HG03095 (cell line): ENCODE results near the gene TBCD.

Source experiments
- ATAC-seq: cut with Tn5 transposase; IDR thresholded peaks from one replicate; pipeline ENCODE4 v1.9.1; 2021; ENCODE audit warnings: moderate library complexity; ENCODE audit not compliant: unreplicated experiment

Gene TBCD

DNA sequence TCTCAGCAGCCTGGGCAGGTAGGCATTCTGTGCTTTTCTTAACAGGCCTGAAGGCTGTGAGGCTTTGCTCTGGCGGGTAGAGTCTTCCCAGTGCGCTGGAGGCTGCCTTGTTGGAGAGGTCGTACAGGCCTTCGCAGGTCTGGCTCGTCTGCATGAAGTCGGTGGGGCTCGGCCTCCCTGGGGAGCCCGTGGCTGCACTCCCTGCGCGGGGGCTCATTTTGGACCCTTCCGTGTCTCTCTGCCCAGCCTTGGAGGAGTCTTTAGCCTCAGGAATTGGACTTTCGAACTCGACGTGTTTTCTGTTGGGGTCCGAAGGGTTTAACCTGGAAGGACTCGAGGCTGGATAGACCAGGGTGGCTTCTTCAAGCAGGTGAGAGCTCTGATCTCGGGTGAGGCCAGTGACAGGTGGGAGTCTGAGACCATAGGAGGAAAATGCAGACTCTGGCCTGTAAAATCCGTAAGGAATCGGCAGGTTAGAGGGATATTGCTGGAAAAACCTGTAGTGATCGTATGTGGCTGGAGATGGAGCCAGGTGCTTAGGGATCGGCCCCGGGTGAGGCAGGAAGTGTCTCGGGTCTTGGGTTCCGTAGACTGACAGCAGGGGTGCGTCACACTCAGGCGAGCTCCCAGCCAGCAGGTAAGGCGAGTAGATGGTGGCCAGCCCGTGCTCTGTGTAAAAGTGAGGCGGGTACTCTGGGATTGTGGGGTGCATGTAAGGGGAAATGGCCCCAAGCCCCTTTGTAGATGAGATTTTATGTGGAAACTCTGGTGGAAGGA lies 79.4 kb downstream of the TBCD start:
- ATAC-seq = no peak

DNA sequence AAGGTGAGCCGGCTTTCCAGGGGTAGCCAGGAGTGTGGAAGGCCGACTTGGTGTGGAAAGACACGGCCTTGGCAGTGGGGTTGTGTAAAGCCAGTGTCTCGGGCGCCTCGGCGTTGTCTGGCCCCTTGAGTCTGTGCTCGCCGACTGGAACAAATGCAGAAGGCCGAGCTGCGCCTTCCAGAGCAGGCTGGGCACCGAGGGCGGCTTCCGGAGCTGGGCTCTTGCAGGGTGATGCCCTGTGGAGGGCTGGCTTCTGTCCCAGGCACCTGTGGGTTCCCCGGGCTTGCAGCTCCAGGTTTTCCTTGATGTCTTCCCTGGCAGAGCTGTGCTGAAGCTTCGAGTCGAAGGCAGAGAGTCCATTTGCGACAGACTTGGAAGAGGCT lies 79.9 kb downstream of the TBCD start:
- no peak for ATAC-seq

DNA sequence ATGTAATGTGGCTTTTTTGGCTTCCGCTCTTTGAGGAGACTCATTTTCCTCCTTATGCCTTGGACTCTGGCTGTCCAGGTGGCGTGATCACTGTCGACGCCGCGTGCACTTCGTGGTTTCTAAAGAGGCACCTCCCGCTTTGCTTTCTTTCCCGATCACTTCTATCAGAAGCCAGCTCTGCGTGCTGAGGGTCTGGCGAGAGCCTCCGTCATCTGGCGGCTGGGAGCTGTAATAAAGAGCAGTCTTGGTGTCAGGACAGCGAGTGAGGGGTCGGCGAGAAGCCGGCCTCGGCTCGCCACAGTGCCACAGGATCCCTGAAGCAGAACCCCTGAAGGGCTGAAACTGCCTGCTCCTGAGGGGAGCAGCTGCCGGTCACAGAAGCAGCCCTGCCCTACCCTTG lies 80.5 kb downstream of the TBCD start:
- no peak for ATAC-seq

DNA sequence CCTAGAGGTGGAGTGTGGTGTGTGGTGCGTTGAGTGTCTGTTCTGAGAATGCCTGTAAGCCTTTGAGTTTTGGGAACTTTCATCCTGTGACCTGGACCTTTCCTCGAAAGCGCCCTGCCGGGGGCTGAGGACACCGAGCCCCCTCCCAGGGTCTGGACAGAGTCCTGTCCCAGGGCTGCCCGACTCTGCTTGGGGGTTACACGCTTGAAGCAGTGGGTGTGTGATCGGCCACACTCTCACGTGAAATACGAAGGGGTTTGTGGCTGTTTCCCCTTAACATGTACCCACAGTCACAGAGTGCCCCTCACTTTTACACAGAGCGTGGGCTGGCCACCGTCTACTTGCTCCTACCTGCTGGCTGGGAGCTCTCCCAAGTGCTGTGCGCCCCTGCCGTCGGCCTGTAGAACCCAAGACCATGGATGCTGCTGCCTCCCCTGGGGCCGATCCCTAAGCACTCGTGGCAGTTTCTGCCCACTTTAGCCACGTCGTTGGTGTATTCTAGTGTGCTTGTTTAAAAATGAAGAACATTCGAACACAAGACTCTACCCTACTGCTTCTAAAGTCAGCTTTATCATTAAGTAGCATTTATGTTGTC lies 81.1 kb downstream of the TBCD start:
- no peak for ATAC-seq

DNA sequence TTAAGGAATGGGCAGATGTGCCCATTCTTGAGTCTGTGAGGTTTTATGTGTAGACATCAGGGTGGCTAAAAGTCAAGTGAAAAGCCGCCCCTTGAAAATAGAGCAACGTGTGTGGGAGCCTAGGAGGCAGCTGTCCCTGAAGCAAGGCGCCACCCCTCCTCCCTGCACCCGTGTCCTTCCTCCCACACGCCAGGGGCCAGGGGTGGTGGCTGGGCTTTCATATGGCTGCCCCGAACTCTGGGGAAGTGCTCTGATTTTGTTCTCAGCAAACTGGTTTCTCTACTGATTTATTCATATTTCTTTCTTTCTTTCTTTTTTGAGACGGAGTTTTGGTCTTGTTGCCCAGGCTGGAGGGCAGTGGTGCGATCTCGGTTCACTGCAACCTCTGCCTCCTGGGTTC lies 83.3 kb downstream of the TBCD start:
- no peak for ATAC-seq

DNA sequence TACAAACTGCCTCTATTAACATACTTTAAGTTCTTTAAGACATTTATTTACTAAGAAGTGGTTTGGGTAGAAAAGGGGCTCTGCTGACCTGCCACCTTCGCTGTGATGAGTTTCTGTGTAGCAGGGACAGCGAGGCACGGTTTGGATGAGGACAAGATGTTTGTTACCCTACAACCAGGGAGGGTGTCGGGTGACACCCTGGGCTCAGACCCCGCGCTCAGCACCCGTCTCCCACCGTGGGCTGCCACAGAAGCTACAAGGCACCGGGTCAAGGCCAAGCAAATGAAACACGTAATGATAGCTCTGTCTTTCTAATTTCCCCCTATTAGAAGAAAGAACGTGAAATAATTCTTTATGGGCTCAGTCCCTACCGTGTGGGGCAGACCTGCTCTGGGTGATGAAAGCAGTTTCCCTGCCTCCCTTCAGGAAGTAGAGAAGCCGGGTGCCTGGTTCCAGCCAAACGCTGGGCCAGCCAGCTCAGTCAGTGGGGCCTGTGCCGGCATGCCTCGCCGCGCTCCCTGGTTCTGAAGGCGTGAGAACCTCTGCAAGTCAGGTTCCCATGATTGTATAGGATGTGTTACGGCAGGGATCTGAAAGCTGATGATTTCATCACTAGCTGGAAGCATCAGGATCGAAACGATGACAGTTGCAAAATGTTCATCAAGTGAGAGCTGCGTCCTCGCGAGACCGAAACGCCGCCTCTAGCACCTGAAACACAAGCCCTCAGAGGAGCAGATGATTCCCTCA lies 84.1 kb downstream of the TBCD start:
- ATAC-seq = no peak

- ATAC-seq = no peak
Measured at GRCh38 chr17:82836823-82837357, 85.0 kb downstream of the TBCD start.

- no peak for ATAC-seq
Measured at GRCh38 chr17:82837586-82838320, 85.9 kb downstream of the TBCD start.

GRCh38 chr17:82838386-82839063 lies 86.7 kb downstream of the TBCD start:
- no peak for ATAC-seq

DNA sequence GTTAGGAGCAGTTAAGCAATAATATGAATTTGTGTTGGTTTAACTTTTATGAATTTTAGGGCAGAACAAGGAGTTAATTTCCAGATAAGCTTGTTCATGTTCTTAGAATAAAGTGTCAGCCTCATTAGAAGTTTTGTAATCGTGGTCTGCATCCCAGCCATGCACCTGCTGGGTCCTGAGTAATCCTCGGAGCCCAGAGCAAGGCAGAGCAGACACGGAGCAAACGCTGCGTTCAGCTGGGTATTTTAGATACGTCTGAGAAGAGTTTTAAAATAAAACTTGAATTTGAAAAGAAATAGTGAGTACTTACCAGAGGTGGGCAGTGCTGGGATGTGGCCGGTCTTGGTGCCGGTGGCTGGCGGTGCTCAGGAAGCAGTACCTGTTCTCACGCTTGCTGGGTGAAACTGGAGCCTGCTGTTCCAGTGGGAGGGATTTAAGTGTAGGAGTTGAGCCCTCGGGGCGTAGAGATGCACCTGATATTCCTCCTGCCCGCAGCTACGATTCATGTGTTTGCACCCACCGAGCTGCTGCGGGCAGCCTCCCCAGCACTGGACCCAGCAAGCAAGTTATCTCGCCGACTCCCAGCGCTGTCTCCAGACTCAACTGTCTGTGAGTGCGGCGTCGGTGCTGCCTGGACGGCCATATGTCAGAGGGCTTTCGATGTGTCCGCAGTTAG lies 87.9 kb downstream of the TBCD start, which contains the start of gene ZNF750:
ZNF750 (minus strand) TSS at position 406 of the 676 bp plus-strand sequence. CDS start 7,568 bp downstream, outside the sequence.
- ATAC-seq = no peak

DNA sequence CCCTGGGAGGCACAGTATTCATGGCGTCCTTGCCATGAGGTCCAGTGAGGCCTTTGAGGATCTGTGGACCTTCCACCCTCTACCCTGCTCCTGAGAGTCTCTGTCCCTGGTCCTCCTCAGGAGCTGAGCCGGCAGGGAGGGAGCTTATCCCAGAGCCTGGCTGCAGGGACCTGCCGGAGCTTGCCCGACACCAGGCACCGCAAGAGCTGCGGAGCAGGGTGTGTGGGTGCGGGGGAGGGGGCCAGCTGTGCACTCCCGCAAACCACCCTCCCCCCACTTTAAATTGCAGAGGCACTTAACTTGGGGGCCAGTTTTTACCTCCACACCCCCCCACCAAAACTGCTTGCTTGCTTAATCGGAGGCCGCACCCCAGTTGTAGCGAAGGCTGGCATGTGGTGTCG lies 88.6 kb downstream of the TBCD start:
- ATAC-seq = no peak

- no peak for ATAC-seq
Measured at GRCh38 chr17:82841921-82842596, 90.2 kb downstream of the TBCD start.

GRCh38 chr17:82843904-82844680 lies 92.2 kb downstream of the TBCD start:
- ATAC-seq = no peak

DNA sequence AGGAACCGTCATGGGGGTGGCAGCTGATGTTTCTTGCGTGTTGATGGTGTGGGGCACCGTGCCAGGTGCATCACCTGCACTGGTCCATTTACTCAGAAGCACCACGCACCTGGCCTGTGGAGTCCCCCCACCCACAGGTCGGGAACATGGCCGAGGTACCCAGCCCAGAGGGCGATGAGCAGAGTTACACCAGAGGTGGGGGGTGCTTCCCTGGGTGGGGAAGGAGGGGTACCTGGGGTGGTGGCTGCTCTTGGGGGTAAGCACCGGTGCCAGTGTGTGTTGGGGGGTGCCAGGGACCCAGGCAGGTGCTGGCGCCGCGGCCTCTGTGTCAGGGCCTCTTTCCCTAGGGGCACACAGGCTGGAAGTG lies 92.9 kb downstream of the TBCD start:
- no peak for ATAC-seq

GRCh38 chr17:82845163-82845807 lies 93.4 kb downstream of the TBCD start:
- no peak for ATAC-seq

DNA sequence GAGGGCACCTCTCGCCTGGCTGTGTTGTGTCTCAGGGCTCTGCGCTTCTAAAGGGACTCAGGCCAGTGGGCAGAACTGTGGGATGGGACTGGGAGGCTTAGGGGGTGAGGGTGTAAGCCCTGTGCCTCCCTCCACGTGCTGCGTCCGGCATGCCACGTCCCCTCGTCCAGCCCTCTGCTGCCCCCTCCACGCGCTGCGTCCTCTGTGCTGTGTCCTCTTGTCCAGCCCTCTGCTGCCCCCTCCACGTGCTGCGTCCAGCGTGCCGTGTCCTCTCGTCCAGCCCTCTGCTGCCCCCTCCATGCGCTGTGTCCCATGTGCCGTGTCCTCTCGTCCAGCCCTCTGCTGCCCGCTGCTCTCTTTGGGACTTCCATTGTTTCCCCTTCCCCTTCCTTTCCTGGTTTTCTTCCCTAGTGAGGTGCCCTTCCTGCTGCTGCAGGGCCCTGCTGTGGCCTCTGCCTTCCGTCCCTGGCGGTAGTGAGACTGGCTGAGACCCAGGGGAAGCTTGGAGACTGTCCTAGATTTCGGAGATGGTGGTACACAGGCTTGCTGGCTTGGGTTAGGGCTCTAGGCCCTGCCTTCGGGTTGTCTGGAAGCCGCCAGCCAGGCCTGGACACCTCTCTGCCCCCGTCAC lies 94.3 kb downstream of the TBCD start:
- ATAC-seq = no peak

GRCh38 chr17:82848022-82848592 lies 96.2 kb downstream of the TBCD start:
- no peak for ATAC-seq
